H9 (cell line): ENCODE data around the gene METTL17. TPM values are rescaled to one million over a fixed set of nuclear protein-coding genes. Genes with fewer than 3 reads are reported as not detected.

Experiments
- DNase-seq: peaks from one replicate; pipeline ENCODE4 v3.0.0-alpha.2; 2017
- H2AFZ ChIP-seq: one replicate; pipeline ENCODE4 v1.6.1; 2013; ENCODE audit warnings: mild to moderate bottlenecking, low read length, control low read depth, moderate library complexity
- H2AK5ac ChIP-seq: 2 replicates; pipeline ENCODE4 v1.6.1; 2013; ENCODE audit warnings: low read length, control low read depth, mixed read lengths; ENCODE audit not compliant: insufficient read length
- H2BK120ac ChIP-seq: one replicate; pipeline ENCODE4 v1.6.1; 2013; ENCODE audit warnings: low read depth, mild to moderate bottlenecking, low read length, control low read depth, inconsistent platforms; ENCODE audit not compliant: poor library complexity, severe bottlenecking
- H2BK12ac ChIP-seq: 2 replicates; pipeline ENCODE4 v1.6.1; 2013; ENCODE audit warnings: low read length, control low read depth, mixed read lengths, low read depth; ENCODE audit not compliant: insufficient read length
- H2BK15ac ChIP-seq: 2 replicates; pipeline ENCODE4 v1.6.1; 2013; ENCODE audit warnings: low read depth, low read length, control low read depth
- H2BK20ac ChIP-seq: one replicate; pipeline ENCODE4 v1.6.1; 2013; ENCODE audit warnings: low read depth, mild to moderate bottlenecking, low read length, control low read depth, inconsistent platforms; ENCODE audit not compliant: poor library complexity, severe bottlenecking
- H2BK5ac ChIP-seq: 2 replicates; pipeline ENCODE4 v1.6.1; 2013; ENCODE audit warnings: low read length, control low read depth, mixed read lengths; ENCODE audit not compliant: insufficient read length
- H3K14ac ChIP-seq: 2 replicates; pipeline ENCODE4 v1.6.1; 2013; ENCODE audit warnings: low read length, control low read depth; ENCODE audit not compliant: insufficient read depth
- H3K18ac ChIP-seq: 2 replicates; pipeline ENCODE4 v1.6.1; 2013; ENCODE audit warnings: low read depth, mild to moderate bottlenecking, mixed read lengths, low read length, control low read depth; ENCODE audit not compliant: insufficient read length
- H3K23ac ChIP-seq: 2 replicates; pipeline ENCODE4 v1.6.1; 2013; ENCODE audit warnings: low read length, control low read depth, mixed read lengths, low read depth; ENCODE audit not compliant: insufficient read length
- H3K23me2 ChIP-seq: 2 replicates; pipeline ENCODE4 v1.6.1; 2013; ENCODE audit warnings: low read depth, mild to moderate bottlenecking, mixed read lengths, low read length, control low read depth; ENCODE audit not compliant: insufficient read length, poor library complexity, severe bottlenecking
- H3K27ac ChIP-seq: 2 replicates; pipeline ENCODE4 v1.5.1; 2013; ENCODE audit warnings: low read length, control low read depth, mixed read lengths, low read depth; ENCODE audit not compliant: insufficient read length
- H3K27me3 ChIP-seq: 2 replicates; pipeline ENCODE4 v1.6.1; 2013; ENCODE audit warnings: low read length, control low read depth, inconsistent platforms; ENCODE audit not compliant: insufficient read depth
- H3K4ac ChIP-seq: 2 replicates; pipeline ENCODE4 v1.6.1; 2013; ENCODE audit warnings: low read depth, mild to moderate bottlenecking, control low read depth, inconsistent platforms, low read length, moderate library complexity
- H3K4me1 ChIP-seq: 2 replicates; pipeline ENCODE4 v1.6.1; 2013; ENCODE audit warnings: low read length, control low read depth, inconsistent platforms; ENCODE audit not compliant: insufficient read depth
- H3K4me2 ChIP-seq: 2 replicates; pipeline ENCODE4 v1.6.1; 2013; ENCODE audit warnings: low read length, control low read depth, mixed read lengths; ENCODE audit not compliant: insufficient read length, insufficient read depth
- H3K56ac ChIP-seq: 2 replicates; pipeline ENCODE4 v1.6.1; 2013; ENCODE audit warnings: low read depth, mild to moderate bottlenecking, mixed read lengths, low read length, control low read depth; ENCODE audit not compliant: insufficient read length
- H3K79me1 ChIP-seq: 2 replicates; pipeline ENCODE4 v1.6.1; 2013; ENCODE audit warnings: low read depth, mild to moderate bottlenecking, moderate library complexity, low read length, control low read depth, inconsistent platforms; ENCODE audit not compliant: insufficient read depth, poor library complexity, severe bottlenecking
- H3K79me2 ChIP-seq: 2 replicates; pipeline ENCODE4 v1.6.1; 2013; ENCODE audit warnings: low read length, control low read depth, inconsistent platforms; ENCODE audit not compliant: insufficient read depth
- H3K9ac ChIP-seq: 2 replicates; pipeline ENCODE4 v1.6.1; 2013; ENCODE audit warnings: low read length, control low read depth, mixed read lengths; ENCODE audit not compliant: insufficient read length; ENCODE audit errors: extremely low read depth
- H3K9me3 ChIP-seq: one replicate; pipeline ENCODE4 v1.6.1; 2013; ENCODE audit warnings: low read depth, low read length, inconsistent platforms; ENCODE audit not compliant: control insufficient read depth
- H3T11ph ChIP-seq: one replicate; pipeline ENCODE4 v1.6.1; 2013; ENCODE audit warnings: mild to moderate bottlenecking, low read length, control low read depth, inconsistent platforms
- H4K20me1 ChIP-seq: one replicate; pipeline ENCODE4 v1.6.1; 2013; ENCODE audit not compliant: control insufficient read depth, insufficient read length, insufficient read depth
- H4K5ac ChIP-seq: 2 replicates; pipeline ENCODE4 v1.6.1; 2013; ENCODE audit warnings: low read depth, mild to moderate bottlenecking, mixed read lengths, low read length, control low read depth; ENCODE audit not compliant: insufficient read length
- H4K8ac ChIP-seq: replicated peaks from 2 replicates; pipeline ENCODE4 v1.6.1; 2013; ENCODE audit warnings: low read length, control low read depth, mixed read lengths, low read depth; ENCODE audit not compliant: insufficient read length
- H4K91ac ChIP-seq: 2 replicates; pipeline ENCODE4 v1.6.1; 2013; ENCODE audit warnings: low read depth, mild to moderate bottlenecking, moderate library complexity, mixed read lengths, low read length, control low read depth; ENCODE audit not compliant: insufficient read length
- H3K27ac Mint-ChIP-seq, 3 experiments: 2 replicates in 2 of 3; 3 replicates in 1 of 3; pipeline ENCODE4 v1.8.0; 2020 to 2021; ENCODE audit warnings: mixed read lengths in 3 of 3, mild to moderate bottlenecking in 1 of 3, moderate library complexity in 1 of 3
- H3K27me3 Mint-ChIP-seq: 2 replicates; pipeline ENCODE4 v1.8.0; 2021; ENCODE audit warnings: low read depth, mild to moderate bottlenecking, moderate library complexity, mixed read lengths
- H3K36me3 Mint-ChIP-seq, 3 experiments: 2 replicates in 2 of 3; 3 replicates in 1 of 3; pipeline ENCODE4 v1.8.0; 2020 to 2021; ENCODE audit warnings: low read depth in 3 of 3, mixed read lengths in 3 of 3; ENCODE audit not compliant: insufficient read depth in 1 of 3
- H3K4me1 Mint-ChIP-seq, 2 experiments: 2 replicates each; pipeline ENCODE4 v1.8.0; 2020; ENCODE audit warnings: mixed read lengths in 2 of 2
- H3K4me3 Mint-ChIP-seq, 2 experiments: 2 replicates in 1 of 2; 3 replicates in 1 of 2; pipeline ENCODE4 v1.8.0; 2020 to 2021; ENCODE audit warnings: mild to moderate bottlenecking in 2 of 2, mixed read lengths in 2 of 2, moderate library complexity in 1 of 2
- H3K9me3 Mint-ChIP-seq, 2 experiments: 2 replicates in 1 of 2; 3 replicates in 1 of 2; pipeline ENCODE4 v1.8.0; 2020; ENCODE audit warnings: mild to moderate bottlenecking in 2 of 2, mixed read lengths in 2 of 2, moderate library complexity in 1 of 2
- CTCF ChIP-seq: fragments of 200-600 bp; sonication (generic); conservative IDR thresholded peaks from 3 replicates; pipeline ENCODE4 v1.8.0; 2021; ENCODE audit warnings: antibody characterized with exemption, mild to moderate bottlenecking
- WGBS: extraction: QIAGEN DNeasy Blood & Tissue Kit; methylation state at CpG from one replicate; pipeline ENCODE4 v1.1.7; 2013; ENCODE audit warnings: missing lambda C conversion rate, low lambda C conversion rate, mixed read lengths; ENCODE audit not compliant: insufficient read length; ENCODE audit errors: extremely low coverage; 5-methylcytosine and 5-hydroxymethylcytosine counted together
- total RNA-seq: library from RNA; stranded (reverse); gene quantifications from 2 replicates; pipeline ENCODE4 v1.2.1, GENCODE V29; 2021

METTL17 gene
- total RNA-seq, 1 experiment from 2014 or later = 81.4 TPM

- no peak overlapping the region for H2BK12ac ChIP-seq
- no peak overlapping the region for H3K4me2 ChIP-seq
- H4K91ac ChIP-seq = no peak overlapping the region
- H3K14ac ChIP-seq = no peak overlapping the region
- no CpG with 5 or more reads among the region's 7 CpGs for WGBS
- H3K9me3 Mint-ChIP-seq = no peaks in the 10 kb centered on the region
- no peaks in the 10 kb centered on the region for H3K79me1 ChIP-seq
- no peaks in the 10 kb centered on the region; the same call in 1 of the 2 replicates for H3K27me3 ChIP-seq
- H3K4me1 ChIP-seq = no peaks in the 10 kb centered on the region; the same call in 1 of the 2 replicates
- no peak overlapping the region for H3K27ac ChIP-seq
- H2BK20ac ChIP-seq = no peak overlapping the region
- H3K79me2 ChIP-seq = no peaks in the 10 kb centered on the region
- no peak for DNase-seq
- H3K9me3 ChIP-seq = no peaks in the 10 kb centered on the region
- H3K27me3 Mint-ChIP-seq = peaks cover 20% of the 10 kb centered on the region
- H2BK120ac ChIP-seq = no peak overlapping the region
- H3K4ac ChIP-seq = no peak overlapping the region
- no peak overlapping the region for H3K56ac ChIP-seq
- no peak for TF ChIP-seq CTCF
- no peaks in the 10 kb centered on the region for H3K23me2 ChIP-seq
- H3K23ac ChIP-seq = no peak overlapping the region
- no peak overlapping the region for H2AFZ ChIP-seq
- no peak overlapping the region for H4K5ac ChIP-seq
- H4K20me1 ChIP-seq = no peaks in the 10 kb centered on the region
- peaks cover 6 to 21% (median 8%) of the 10 kb centered on the region in 3 experiments; a peak in 4 of 7 replicates for H3K36me3 Mint-ChIP-seq
- H3K4me1 Mint-ChIP-seq = peaks cover 21% of the 10 kb centered on the region in 2 experiments
- H3T11ph ChIP-seq = no peak overlapping the region
- H2BK5ac ChIP-seq = no peak overlapping the region
- H3K9ac ChIP-seq = no peak overlapping the region
- no peak overlapping the region for H2BK15ac ChIP-seq
- H4K8ac ChIP-seq = no peak overlapping the region
- H3K27ac Mint-ChIP-seq = 0 out of 7 replicates have a peak overlapping the region, but pooled peaks of 1 of the 3 experiments have one; percentile 23
- H2AK5ac ChIP-seq = no peak overlapping the region
- no peak overlapping the region for H3K4me3 Mint-ChIP-seq
- H3K18ac ChIP-seq = no peak overlapping the region
Observed at GRCh38 chr14:21018286-21018685, 28.5 kb downstream of the METTL17 start.
